GM12801 (cell line): ENCODE results near the gene ENOX1.

ENCODE experiments used
- CTCF ChIP-seq: IDR thresholded peaks from one replicate; pipeline ENCODE4 v1.5.1; 2011; ENCODE audit warnings: control low read depth; ENCODE audit not compliant: insufficient read length; ENCODE audit errors: extremely low read depth

Gene ENOX1

DNA sequence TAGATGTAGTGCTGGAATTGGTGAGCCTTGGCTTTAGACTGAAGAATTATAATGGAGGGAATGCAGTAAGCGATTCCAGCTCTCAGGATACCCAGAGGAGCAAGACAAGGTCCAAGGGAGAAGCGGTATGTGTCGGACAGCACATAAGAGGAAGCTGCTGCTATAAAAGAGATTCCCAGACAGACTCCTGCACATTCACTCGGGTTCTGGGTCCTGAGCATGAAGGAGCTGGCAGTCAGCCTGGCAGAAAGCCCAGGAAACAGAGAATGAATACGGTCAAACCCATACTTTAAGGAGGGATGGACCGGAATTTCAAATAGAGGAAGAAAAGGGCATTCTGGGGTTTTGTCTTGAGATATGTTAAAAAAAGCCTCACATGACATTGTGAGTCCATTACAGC, 455.1 kb downstream of the ENOX1 start:
- TF ChIP-seq CTCF, result no peak

DNA sequence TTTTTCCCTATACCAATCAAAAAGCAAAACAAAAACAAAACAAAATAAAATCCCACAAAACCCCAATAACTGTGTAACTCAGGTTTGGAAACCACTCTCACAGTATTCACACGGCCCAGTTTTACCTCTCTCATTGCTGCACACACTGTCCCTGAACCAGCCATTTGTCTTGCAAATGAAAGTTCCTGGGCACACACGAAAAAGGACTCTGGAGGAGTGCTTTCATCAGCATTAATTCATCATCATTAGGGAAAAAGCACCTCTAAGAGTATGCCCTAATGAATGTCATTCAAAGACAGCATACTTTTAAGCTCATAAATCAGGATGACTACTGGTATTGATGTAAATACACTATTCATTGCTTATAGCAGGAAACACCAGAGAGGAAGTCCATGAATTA, 457.1 kb downstream of the ENOX1 start:
- no peak for TF ChIP-seq CTCF

DNA sequence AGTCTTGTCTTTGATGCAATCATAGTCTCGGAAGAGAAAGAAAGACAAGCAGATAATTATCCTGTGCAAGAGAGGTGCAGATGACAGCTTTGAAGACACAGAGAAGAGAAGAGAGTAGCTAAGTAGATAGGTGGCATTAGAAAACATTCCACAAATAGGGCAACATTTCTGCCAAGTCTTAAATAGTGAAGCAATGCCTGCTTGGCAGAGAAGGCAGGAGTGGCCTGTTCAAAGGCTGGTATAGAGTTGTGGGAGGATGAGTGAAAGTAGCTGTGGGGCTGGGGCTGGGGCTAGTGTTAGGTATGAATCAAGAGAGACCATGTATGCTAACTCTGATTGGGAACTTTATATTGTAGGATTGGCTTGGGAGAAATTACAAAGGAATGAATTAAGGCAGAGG, 457.9 kb downstream of the ENOX1 start:
- no peak for TF ChIP-seq CTCF

GRCh38 chr13:43326100-43326499, 460.7 kb downstream of the ENOX1 start:
- no peak for TF ChIP-seq CTCF

- TF ChIP-seq CTCF, result no peak
These were observed 461.1 kb downstream of the ENOX1 start for GRCh38 chr13:43325636-43326035.

GRCh38 chr13:43324129-43324528, 462.6 kb downstream of the ENOX1 start:
- no peak for TF ChIP-seq CTCF

GRCh38 chr13:43319617-43320444, 466.9 kb downstream of the ENOX1 start:
- TF ChIP-seq CTCF, result no peak
